Measurements from ENCODE around the gene QSER1.

The QSER1 gene

GRCh38 chr11:32893093-32893342, 407 bp downstream of the QSER1 start:
- DNase-seq (ENCODE audit: extremely low spot score), result no peak
- POLR2A ChIA-PET, result interaction anchor here (1.0 to 2.4 kb wide), 6 partner anchors 12 to 310 kb away, joined by 4 to 8 read pairs (median 5); partner anchors contain the start of gene EIF3M
- TF ChIP-seq ARNT (IDR thresholded peaks at IDR 0.05) (no peak), HDGF (IDR thresholded peaks at IDR 0.05; ENCODE audit: borderline replicate concordance) (no peak), SP1 (IDR thresholded peaks at IDR 0.05) (no peak), L3MBTL2 (conservative IDR thresholded peaks at IDR 0.05) (no peak), FOXM1 (IDR thresholded peaks at IDR 0.05; ENCODE audit: borderline replicate concordance) (no peak), NFRKB (IDR thresholded peaks at IDR 0.05) (no peak), ZNF384 (IDR thresholded peaks at IDR 0.05) (no peak), PKNOX1 (IDR thresholded peaks at IDR 0.05) (no peak), CTBP1 (IDR thresholded peaks at IDR 0.05; ENCODE audit: borderline replicate concordance) (no peak), FOXA1 (IDR thresholded peaks at IDR 0.05) (no peak), SUZ12 (IDR thresholded peaks at IDR 0.05) (no peak), FOXK2 (IDR thresholded peaks at IDR 0.05) (no peak), BHLHE40 (IDR thresholded peaks at IDR 0.05; ENCODE audit: borderline replicate concordance) (no peak), LEF1 (IDR thresholded peaks at IDR 0.05; ENCODE audit: borderline replicate concordance) (no peak), ELF4 (IDR thresholded peaks at IDR 0.05) (no peak), TARDBP (IDR thresholded peaks at IDR 0.05) (no peak)
- CTCF ChIA-PET, result interaction anchor here (1.0 kb wide), 1 partner anchor 84 kb away, joined by 3 read pairs; no protein-coding TSS in a partner anchor

DNA sequence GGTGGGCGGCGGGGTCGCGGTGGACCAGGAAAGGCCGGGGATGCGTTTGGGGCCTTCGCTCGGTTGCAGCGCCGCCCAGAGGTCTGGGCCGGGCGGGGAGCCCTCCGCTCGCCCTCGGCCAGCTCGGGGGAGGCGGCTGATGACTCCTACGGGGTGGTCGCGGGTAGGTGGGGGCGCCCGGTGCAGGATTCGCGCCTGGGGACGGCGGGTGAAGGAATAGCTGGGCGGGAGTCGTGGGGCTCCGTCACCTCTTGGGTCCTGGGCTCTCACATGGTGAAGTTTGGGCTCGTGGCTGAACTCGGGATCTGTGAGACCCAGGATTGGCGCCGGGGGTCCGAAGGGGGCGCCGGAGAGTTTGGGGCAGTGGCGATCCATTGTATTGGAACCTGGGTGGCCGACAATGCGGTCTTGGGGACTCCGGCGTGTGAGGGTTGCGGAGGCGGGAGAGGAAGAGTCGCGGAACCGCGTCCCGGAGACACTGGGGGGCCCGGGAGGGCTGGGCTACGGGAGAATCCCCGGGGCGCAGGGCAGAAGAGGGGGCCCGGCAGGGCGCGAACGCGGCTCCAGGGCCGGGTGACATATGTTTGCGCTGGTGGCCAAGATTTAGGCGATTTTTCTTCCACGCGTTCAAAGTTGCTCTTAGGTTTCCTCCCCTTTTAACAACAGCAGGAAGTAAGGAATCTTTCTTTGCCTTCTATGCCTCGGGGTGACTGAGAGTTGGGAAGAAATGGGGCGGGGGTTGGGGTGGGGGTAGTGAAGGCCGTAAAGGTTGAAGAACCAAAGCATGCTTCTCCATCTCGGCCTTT, 935 bp downstream of the QSER1 start:
- CTCF ChIA-PET, result interaction anchor here (0.6 to 1.1 kb wide), 4 partner anchors 84 to 317 kb away, joined by 3 to 8 read pairs (median 3); no protein-coding TSS in a partner anchor
- peak; percentile 69 for DNase-seq (ENCODE audit: extremely low spot score)
- TF ChIP-seq HDGF (IDR thresholded peaks at IDR 0.05; ENCODE audit: borderline replicate concordance), result 0 out of 2 replicates have a peak, but pooled peaks have one; percentile 37
- no peak for TF ChIP-seq FOXK2 (IDR thresholded peaks at IDR 0.05)
- TF ChIP-seq PKNOX1 (IDR thresholded peaks at IDR 0.05), result no peak
- POLR2A ChIA-PET, result interaction anchor here (1.0 to 2.4 kb wide), 10 partner anchors 11 to 310 kb away, joined by 4 to 8 read pairs (median 5); partner anchors contain the start of genes EIF3M and TCP11L1

- ChIA-PET CTCF (interaction anchor here (0.6 to 1.1 kb wide), 2 partner anchors 85 to 317 kb away, joined by 3 to 8 read pairs; no protein-coding TSS in a partner anchor), POLR2A (interaction anchor here (0.8 to 1.8 kb wide), 6 partner anchors 11 to 311 kb away, joined by 3 to 5 read pairs (median 4); partner anchors contain the start of gene TCP11L1)
- TF ChIP-seq FOXM1 (IDR thresholded peaks at IDR 0.05; ENCODE audit: borderline replicate concordance), result no peak
- TF ChIP-seq SUZ12 (IDR thresholded peaks at IDR 0.05), result no peak
- TF ChIP-seq ZNF384 (IDR thresholded peaks at IDR 0.05), result no peak
- TF ChIP-seq CTBP1 (IDR thresholded peaks at IDR 0.05; ENCODE audit: borderline replicate concordance), result no peak
- no peak for TF ChIP-seq FOXA1 (IDR thresholded peaks at IDR 0.05)
- TF ChIP-seq TARDBP (IDR thresholded peaks at IDR 0.05), result no peak
- TF ChIP-seq NFRKB (IDR thresholded peaks at IDR 0.05), result no peak
- TF ChIP-seq PKNOX1 (IDR thresholded peaks at IDR 0.05), result no peak
- no peak for TF ChIP-seq SP1 (IDR thresholded peaks at IDR 0.05)
- TF ChIP-seq ARNT (IDR thresholded peaks at IDR 0.05), result no peak
- TF ChIP-seq L3MBTL2 (conservative IDR thresholded peaks at IDR 0.05), result no peak
- TF ChIP-seq HDGF (IDR thresholded peaks at IDR 0.05; ENCODE audit: borderline replicate concordance), result no peak
- no peak for TF ChIP-seq ELF4 (IDR thresholded peaks at IDR 0.05)
- no peak for TF ChIP-seq LEF1 (IDR thresholded peaks at IDR 0.05; ENCODE audit: borderline replicate concordance)
- no peak for TF ChIP-seq FOXK2 (IDR thresholded peaks at IDR 0.05)
- TF ChIP-seq BHLHE40 (IDR thresholded peaks at IDR 0.05; ENCODE audit: borderline replicate concordance), result no peak
- DNase-seq (ENCODE audit: extremely low spot score), result peak; percentile 73
Measured at GRCh38 chr11:32894149-32894827, 1.7 kb downstream of the QSER1 start.

- no peak for TF ChIP-seq ZNF384 (IDR thresholded peaks at IDR 0.05)
- no peak for TF ChIP-seq CTBP1 (IDR thresholded peaks at IDR 0.05; ENCODE audit: borderline replicate concordance)
- no peak for TF ChIP-seq FOXA1 (IDR thresholded peaks at IDR 0.05)
- TF ChIP-seq FOXK2 (IDR thresholded peaks at IDR 0.05), result no peak
- no peak for TF ChIP-seq BHLHE40 (IDR thresholded peaks at IDR 0.05; ENCODE audit: borderline replicate concordance)
- no peak for DNase-seq (ENCODE audit: extremely low spot score)
- CTCF ChIA-PET, result interaction anchor here (0.6 to 1.1 kb wide), 2 partner anchors 24 to 86 kb away, joined by 3 to 4 read pairs; no protein-coding TSS in a partner anchor
- POLR2A ChIA-PET, result interaction anchor here (0.8 to 1.7 kb wide), 5 partner anchors 15 to 311 kb away, joined by 3 to 5 read pairs (median 4); partner anchors contain the start of gene TCP11L1
Measured at GRCh38 chr11:32894921-32895320, 2.3 kb downstream of the QSER1 start.

DNA sequence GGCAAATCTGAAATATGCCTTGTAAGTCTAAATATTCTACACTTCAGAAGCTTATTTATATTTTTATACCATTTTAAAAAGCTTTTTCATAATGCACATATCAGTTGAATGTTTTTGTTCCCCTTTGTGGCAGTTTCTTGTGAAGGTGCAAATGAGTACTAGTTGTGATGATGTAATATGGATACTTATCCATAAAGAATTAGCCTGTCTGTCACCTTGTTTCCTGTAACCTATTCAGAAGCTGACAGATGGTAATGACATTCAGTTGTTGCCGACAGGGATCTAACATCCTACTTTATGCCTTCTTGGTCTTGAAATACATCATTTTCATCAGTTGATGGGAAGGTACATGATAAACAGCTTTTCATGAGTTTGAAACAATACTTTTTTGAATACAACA, 2.9 kb downstream of the QSER1 start:
- CTCF ChIA-PET, result interaction anchor here (0.6 kb wide), 1 partner anchor 24 kb away, joined by 4 read pairs; no protein-coding TSS in a partner anchor
- TF ChIP-seq FOXK2 (IDR thresholded peaks at IDR 0.05) (no peak), FOXM1 (IDR thresholded peaks at IDR 0.05; ENCODE audit: borderline replicate concordance) (no peak), HDGF (IDR thresholded peaks at IDR 0.05; ENCODE audit: borderline replicate concordance) (no peak), FOXA1 (IDR thresholded peaks at IDR 0.05) (no peak), NFRKB (IDR thresholded peaks at IDR 0.05) (no peak), PKNOX1 (IDR thresholded peaks at IDR 0.05) (peak; percentile 65; the same call in 1 of the 2 replicates), LEF1 (IDR thresholded peaks at IDR 0.05; ENCODE audit: borderline replicate concordance) (no peak)

More for the DNA sequence above, 2.9 kb downstream of the QSER1 start:
- no peak for DNase-seq (ENCODE audit: extremely low spot score)
- POLR2A ChIA-PET, result no interaction called here

All from HEK293T (cell line).